Neural progenitor cell (in vitro differentiated cells): ENCODE measurements around the gene BPNT1.

ENCODE experiments used
- CTCF ChIP-seq: fragments of 200-600 bp; sonication (generic); IDR thresholded peaks from 2 replicates; pipeline ENCODE4 v1.5.1; 2017; ENCODE audit warnings: antibody characterized with exemption, mild to moderate bottlenecking
- EZH2 ChIP-seq: fragments of 200-600 bp; sonication (generic); IDR thresholded peaks from 2 replicates; pipeline ENCODE4 v1.6.1; 2017; ENCODE audit warnings: antibody characterized with exemption, mild to moderate bottlenecking, moderate library complexity

- TF ChIP-seq EZH2: no peak
- no peak for TF ChIP-seq CTCF
Measured at GRCh38 chr1:220060876-220061275, 28.7 kb downstream of the BPNT1 start.
